Fibroblast of skin of right quadriceps (primary cell): Measurements from ENCODE around the gene LIMCH1.
"Not testable (repeated sequence)": the region's sequence is repeated elsewhere in the genome, so short reads cannot be mapped to it uniquely, and the experiment has no call there.

Experiments
- DNase-seq: peaks from one replicate; pipeline ENCODE4 v3.0.0-alpha.2; 2013

The LIMCH1 gene

DNA sequence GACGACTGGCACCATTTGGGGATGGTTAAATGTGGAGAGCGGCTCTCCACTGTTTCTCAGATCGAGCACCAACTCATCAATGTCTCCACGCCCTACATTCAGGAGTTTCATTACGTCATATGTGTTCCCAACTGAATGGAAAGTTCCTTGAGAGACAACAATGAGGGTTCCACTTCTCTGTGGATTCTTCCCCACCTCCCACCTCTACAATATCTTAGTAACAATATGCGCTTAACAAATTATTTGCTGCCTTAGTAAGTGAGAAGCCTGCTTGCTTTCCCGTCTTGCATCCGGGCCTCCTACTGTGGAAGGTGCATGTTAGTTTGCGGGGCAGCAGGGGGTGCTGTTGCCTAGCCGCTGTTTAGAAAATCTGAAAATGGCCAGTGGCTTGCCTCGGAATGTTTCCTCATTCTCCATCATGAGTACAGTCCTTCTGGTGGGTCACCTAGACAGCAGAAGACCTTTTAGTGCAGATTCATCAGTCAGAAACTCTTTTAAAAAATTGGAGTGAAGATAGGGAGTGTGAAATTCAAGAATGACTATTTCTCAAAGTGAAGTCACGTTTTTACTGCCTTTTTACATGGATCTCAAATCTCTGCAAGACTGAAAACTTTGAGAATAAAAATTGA, 154.9 kb downstream of the LIMCH1 start:
- DNase-seq = peak; percentile 47

DNA sequence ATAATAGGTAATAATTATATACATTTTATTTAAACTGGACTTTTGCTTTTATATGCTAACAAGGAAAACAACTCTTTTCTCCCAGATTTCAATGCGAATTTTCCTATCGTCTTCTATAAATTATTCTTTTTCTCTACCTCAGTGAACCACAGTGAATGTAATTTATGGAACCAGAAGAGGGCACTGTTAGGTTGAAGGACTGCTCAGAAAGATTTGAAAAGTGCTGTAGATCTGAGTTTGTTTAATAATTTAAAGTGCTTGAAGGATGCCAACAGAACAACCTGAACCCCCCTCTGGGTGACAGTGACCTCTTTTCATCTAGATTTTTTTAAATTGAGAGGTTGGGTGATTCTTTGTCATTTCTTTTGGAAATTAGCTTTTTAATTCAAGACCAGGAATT, 155.7 kb downstream of the LIMCH1 start:
- peak; percentile 10 for DNase-seq

GRCh38 chr4:41696131-41696530, 158.2 kb downstream of the LIMCH1 start:
- DNase-seq = no peak

DNA sequence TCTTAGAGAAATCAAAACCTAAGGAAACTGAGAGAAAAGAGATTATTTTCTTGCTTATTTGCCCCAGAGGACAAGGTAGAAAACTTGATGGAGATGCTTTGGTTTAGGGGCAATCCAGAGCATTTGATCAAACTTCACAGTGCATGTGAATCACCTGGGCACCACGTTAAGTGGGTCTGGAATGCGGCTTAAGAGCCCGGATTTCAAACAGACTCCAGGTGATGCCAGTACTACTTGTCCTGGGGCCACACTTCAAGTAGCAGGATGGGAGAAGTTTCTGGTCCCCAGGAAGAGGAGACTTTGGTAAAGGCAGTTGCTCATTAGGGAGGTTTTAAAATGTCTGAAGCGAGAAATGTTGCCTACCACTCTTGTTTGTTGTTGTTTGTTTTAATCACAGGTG, 158.8 kb downstream of the LIMCH1 start:
- DNase-seq = no peak

DNA sequence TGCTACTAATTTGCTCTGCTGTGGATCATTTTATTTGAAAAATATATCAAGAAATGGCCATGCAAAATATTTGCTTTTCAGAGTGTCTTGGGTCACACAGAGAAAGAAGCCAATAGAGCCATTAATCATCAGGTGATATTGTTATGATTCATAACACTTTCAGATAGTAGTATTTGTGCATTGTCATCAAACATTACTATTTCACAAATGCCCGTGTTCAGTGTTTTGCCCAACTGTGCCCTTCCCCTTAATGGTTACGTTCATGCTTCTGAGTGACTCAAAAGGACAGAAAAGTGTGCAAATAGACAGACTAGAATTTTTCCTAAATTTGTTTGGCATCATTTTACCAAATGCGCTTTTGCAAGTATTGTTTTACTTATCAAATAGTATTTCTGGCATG, 164.0 kb downstream of the LIMCH1 start:
- DNase-seq = no peak

- DNase-seq = no peak
Observed at GRCh38 chr4:41702770-41703169, 164.8 kb downstream of the LIMCH1 start.

DNA sequence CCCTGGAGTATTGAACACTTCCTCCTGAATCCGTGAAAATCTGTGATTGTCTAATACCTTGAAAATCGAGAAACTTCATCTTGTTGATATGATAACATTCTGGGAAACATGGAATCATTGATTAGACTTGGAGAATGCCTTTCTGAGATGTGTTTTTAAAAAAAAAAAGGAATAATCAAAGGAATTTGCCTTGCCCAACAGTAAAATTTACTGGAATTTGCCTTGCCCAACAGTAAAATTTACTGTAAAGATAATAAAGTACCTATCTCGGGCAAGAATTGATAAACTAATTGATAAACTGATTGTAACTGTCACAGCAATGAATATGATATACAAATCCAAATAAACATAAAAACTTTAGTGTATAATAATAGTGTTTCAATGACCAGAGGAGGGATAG, 165.8 kb downstream of the LIMCH1 start:
- no peak for DNase-seq

- DNase-seq = peak; percentile 59
Observed at GRCh38 chr4:41709844-41710481, 172.0 kb downstream of the LIMCH1 start.

DNA sequence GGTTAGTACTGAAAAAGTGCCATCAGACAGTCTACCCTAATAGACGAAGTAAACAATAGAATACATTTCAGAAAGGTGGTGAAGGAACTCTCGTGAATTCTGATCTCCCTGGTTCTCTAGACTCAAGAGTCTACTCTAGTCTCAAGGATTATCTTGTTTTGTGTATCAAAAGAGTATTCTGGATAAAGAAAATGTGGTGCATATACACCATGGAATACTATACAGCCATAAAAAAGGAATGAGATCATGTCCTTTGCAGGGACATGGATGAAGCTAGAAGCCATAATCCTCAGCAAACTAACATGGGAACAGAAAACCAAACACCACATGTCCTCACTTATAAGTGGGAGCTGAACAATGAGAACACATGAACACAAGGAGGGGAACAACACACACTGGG, 173.7 kb downstream of the LIMCH1 start:
- not testable (repeated sequence) for DNase-seq

- no peak for DNase-seq
Observed at GRCh38 chr4:41712425-41712824, 174.5 kb downstream of the LIMCH1 start.

DNA sequence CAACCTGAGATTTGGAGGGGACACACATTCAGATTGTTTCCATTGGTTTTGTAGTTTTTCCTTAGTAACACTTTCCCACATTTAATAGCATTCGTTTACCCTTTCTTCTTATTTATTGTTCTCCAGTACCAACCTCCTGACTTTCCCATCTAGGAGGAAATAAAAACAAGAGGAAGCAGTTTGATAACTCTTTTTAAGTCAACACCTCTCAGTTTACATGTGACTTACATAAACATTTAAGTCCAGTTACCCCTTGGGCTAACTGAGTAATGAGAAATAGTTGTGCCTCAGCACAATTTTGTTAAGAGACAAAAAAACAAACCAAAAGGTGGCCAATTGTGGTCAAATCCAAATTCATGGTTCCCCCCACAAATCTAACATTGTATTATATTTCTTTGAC, 175.8 kb downstream of the LIMCH1 start:
- no peak for DNase-seq

DNA sequence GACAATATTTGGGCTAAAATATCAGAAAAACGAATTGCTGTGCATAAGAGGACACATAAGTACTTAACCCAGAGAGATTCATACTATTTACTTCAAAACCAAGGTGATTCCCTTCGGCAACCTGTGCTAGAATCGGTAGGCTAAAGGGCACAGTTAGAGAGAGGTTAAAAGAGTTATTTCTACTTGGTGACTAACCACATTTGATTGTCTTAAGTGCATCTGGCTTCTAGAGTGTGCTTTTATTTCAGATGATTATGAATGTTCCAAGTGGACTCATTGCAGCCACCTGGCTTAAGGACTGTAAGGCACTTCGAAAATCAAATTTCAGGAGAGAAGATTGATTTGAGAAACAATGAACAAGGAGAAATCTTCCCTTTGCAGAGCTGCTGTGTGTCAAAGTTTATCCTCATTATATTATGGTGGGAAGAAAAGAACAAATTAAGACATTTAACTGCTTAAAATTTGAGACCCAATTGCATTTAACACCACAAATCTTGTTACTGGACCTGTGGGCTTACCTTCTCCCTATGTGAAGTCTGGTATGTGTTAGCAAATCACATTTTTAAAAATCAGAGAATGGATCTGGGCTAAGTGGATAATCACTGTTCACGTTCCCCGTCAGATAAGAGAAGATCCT, 176.5 kb downstream of the LIMCH1 start:
- DNase-seq = no peak

DNA sequence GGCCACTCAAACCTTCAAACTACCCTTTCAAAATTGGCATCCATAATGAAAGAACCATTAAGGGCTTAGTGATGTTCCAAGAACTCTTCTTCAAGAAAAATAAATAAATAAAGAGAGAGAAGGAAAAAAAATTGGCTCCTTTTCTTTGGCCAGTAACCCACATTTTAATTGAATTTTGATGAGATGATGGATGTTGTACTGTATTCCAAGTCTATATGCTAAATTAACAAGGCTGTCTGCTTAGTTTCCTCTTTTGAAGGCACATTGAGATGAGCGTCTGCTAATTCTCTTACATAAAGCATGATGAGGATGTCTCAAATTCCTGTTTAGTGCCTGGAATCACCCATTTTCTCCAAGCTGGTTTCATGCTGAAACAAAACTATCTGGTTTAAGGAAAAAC, 177.2 kb downstream of the LIMCH1 start:
- DNase-seq = no peak

DNA sequence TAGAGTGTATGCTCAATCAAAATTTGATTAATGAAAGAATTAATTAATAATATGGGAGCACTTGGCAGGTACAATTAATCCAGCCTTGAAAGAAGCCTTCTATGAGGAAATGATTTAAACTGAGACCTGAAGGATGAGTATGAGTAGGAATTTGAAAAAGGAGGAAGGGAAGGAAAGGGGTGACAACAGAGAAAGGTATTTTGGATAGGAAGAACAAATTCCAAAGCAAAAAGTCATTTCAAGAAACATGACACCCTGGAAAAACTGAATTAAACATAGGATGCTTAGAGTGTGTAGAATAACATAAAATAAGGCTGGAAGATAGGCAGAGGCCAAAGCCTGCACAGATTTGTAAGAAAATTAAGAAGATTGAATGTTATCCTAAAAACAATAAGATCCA, 180.9 kb downstream of the LIMCH1 start:
- peak; percentile 66 for DNase-seq

DNA sequence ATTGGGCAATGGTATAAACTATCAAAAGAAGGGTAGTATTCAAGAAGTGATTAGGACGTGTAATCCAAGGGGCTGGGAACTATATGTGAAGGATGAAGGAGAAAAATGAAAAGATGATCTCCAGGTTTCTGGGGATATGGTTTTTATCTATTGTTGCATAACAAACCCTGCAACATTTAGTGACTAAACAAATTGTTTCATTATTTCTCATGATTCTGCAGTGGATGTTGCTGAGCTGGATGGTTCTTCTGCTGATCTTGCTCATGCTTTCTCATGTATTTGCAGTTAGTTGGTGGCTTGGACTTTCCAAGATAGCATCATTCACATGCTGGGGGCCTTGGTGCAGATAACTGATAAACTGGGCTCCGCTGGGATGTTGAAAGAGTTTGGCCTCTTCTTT, 181.5 kb downstream of the LIMCH1 start:
- DNase-seq = peak; percentile 36

GRCh38 chr4:41722181-41722580, 184.2 kb downstream of the LIMCH1 start:
- DNase-seq = no peak

- no peak for DNase-seq
Observed at GRCh38 chr4:41723286-41723685, 185.3 kb downstream of the LIMCH1 start.

- no peak for DNase-seq
Observed at GRCh38 chr4:41725254-41725653, 187.3 kb downstream of the LIMCH1 start.

GRCh38 chr4:41727861-41728572, 190.1 kb downstream of the LIMCH1 start:
- no peak for DNase-seq

DNA sequence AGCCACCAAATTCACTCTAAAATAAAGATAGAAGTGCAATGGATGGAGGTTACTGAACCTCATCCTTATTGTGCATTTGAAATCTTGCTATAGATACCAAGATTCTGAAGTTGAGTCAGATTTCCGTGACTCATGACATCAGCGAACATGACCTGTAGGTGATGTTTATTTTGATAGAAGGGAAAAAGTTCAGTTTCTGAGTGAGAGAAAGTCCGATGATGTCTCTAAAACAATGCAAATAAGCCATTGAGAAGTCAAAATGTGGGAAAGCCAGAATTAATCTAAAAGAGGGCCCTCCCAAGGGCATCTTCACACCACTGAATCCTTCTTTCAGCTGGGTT, 190.6 kb downstream of the LIMCH1 start:
- no peak for DNase-seq

DNA sequence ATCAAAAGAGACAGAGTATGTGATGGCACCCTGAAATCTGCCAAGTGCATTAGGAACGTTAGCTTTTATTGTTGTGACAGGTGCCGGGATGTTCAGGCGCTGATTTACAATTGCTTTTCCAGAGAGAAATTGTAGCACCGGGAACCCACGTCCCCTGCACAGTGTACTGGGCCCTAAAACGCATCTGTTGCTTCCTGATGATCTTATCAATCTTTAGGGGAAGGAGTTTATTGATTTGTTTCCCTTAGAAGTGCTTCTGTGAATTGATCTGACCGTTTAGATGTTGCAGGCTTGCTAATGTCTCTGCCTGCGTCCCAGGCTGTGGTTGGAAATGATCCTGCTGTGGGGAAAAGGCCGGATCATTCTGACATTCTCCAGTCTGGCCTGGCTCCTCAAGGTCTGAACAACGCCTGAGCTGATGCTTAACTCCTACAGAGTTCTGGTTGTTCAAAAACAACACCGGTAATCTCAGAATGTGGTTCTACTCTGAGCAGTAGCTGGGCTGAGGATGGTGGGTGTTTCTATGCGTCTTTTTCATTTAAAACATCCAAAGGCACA, 193.7 kb downstream of the LIMCH1 start:
- no peak for DNase-seq

GRCh38 chr4:41734371-41734770, 196.4 kb downstream of the LIMCH1 start:
- DNase-seq = no peak

- DNase-seq = not testable (repeated sequence)
Observed at GRCh38 chr4:41737491-41737890, 199.5 kb downstream of the LIMCH1 start.

DNA sequence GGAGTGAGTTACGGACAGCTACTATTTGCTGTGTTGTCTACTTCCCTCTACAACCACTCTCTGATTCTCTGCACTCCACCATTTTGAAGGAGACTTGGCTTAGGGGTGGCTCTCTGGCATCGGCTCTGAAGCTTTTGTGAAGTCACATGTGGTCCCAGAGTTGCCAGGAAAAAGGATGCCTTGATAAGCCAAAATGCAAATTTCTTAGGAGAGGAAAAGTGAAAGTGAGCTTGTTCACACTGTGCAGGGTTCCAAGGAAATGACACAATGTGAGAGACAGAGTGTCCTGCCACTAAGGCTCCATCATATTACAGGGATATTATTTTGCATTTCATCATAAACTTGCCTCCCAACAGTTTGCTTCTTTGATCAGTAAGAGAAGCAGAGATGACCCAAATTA, 203.4 kb downstream of the LIMCH1 start:
- no peak for DNase-seq
